Fibroblast of the aortic adventitia (primary cell): ENCODE data around the gene ACTMAP. TPM values are rescaled to one million over a fixed set of nuclear protein-coding genes. Genes with fewer than 3 reads are reported as not detected.

Experiments used
- DNase-seq: peaks from one replicate; pipeline ENCODE4 v3.0.0-alpha.2; 2010; ENCODE audit warnings: low read depth
- H3K4me3 ChIP-seq: 2 replicates; pipeline ENCODE4 v1.5.1; 2011; ENCODE audit warnings: low read depth, mild to moderate bottlenecking, control low read depth, low read length, moderate library complexity
- CTCF ChIP-seq: IDR thresholded peaks from 2 replicates; pipeline ENCODE4 v1.5.1; 2011; ENCODE audit warnings: mild to moderate bottlenecking, low read length, control low read depth, inconsistent platforms; ENCODE audit not compliant: insufficient read depth
- total RNA-seq: library from RNA; depleted of rRNA; stranded (reverse); fragments of >200 nt; gene quantifications from 2 replicates; pipeline ENCODE4 v1.2.3, GENCODE V29; 2012; ENCODE audit warnings: low replicate concordance

ACTMAP gene
- total RNA-seq, 1 donor = 0.99 TPM

- TF ChIP-seq CTCF = no peak
- H3K4me3 ChIP-seq = peak overlapping the region; percentile 6
- no peak for DNase-seq
Measured at GRCh38 chr19:40754611-40755247, 4.5 kb upstream of the ACTMAP start.

GRCh38 chr19:40752257-40752781 lies 2.0 kb upstream of the ACTMAP start:
- H3K4me3 ChIP-seq = peak overlapping the region; percentile 81
- no peak for DNase-seq
- TF ChIP-seq CTCF = no peak

GRCh38 chr19:40750874-40751537 lies 729 bp upstream of the ACTMAP start, which contains the start of gene SNRPA:
SNRPA (plus strand) TSS chr19:40751203; CDS start chr19:40751409, 206 bp downstream.
- peak; percentile 98 for DNase-seq
- H3K4me3 ChIP-seq = peak within 1 kb of the TSS; percentile 82
- TF ChIP-seq CTCF = no peak

- no peak for DNase-seq
- H3K4me3 ChIP-seq = no peak overlapping the region
- no peak for TF ChIP-seq CTCF
Measured at GRCh38 chr19:40747536-40747935, 2.7 kb downstream of the ACTMAP start.

- H3K4me3 ChIP-seq = no peak overlapping the region
- peak; percentile 72 for DNase-seq
- TF ChIP-seq CTCF = no peak
Measured at GRCh38 chr19:40745402-40745780, 4.9 kb downstream of the ACTMAP start.

GRCh38 chr19:40744554-40745401 lies 5.5 kb downstream of the ACTMAP start:
- no peak for DNase-seq
- TF ChIP-seq CTCF = no peak
- H3K4me3 ChIP-seq = no peak overlapping the region
